Stimulated activated CD4-positive, alpha-beta T cell treated with anti-CD3 and anti-CD28 coated beads, Interleukin-1b, Interleukin-23, amount 100 ng/mL, for 1 hour (primary cell): ENCODE data around the gene DCAF11.
A peak's percentile ranks its signal among the peaks of the same experiment; 100 is the strongest.

Experiments
- DNase-seq, 2 donors: peaks; one replicate each; pipeline ENCODE4 v3.0.0-alpha.2; 2020; ENCODE audit warnings: low read depth in 2 of 2

Gene DCAF11

GRCh38 chr14:24121210-24121609 is 6.6 kb downstream of the DCAF11 start:
- no peak for DNase-seq

GRCh38 chr14:24122416-24122815 is 7.8 kb downstream of the DCAF11 start:
- no peak for DNase-seq

- DNase-seq = no peak
Measured at GRCh38 chr14:24122898-24123297, 8.3 kb downstream of the DCAF11 start.

GRCh38 chr14:24123424-24124417 is 9.1 kb downstream of the DCAF11 start:
- no peak for DNase-seq

GRCh38 chr14:24126939-24127338 is 12.4 kb downstream of the DCAF11 start:
- DNase-seq = no peak

- no peak for DNase-seq
Measured at GRCh38 chr14:24127673-24128072, 13.1 kb downstream of the DCAF11 start.

- no peak for DNase-seq
Measured at GRCh38 chr14:24129410-24129998, 14.9 kb downstream of the DCAF11 start.

- DNase-seq = no peak
Measured at GRCh38 chr14:24130380-24130716, 15.8 kb downstream of the DCAF11 start, which contains the start of gene FITM1. Gene FITM1 (plus strand): TSS chr14:24130659. CDS start chr14:24131564, 905 bp downstream.

GRCh38 chr14:24130717-24131548 is 16.4 kb downstream of the DCAF11 start:
- DNase-seq = no peak

- DNase-seq = no peak
Measured at GRCh38 chr14:24131549-24131966, 17.0 kb downstream of the DCAF11 start.

GRCh38 chr14:24132061-24132685 is 17.6 kb downstream of the DCAF11 start:
- no peak for DNase-seq

- no peak for DNase-seq
Measured at GRCh38 chr14:24132976-24133375, 18.4 kb downstream of the DCAF11 start.

GRCh38 chr14:24133735-24134134 is 19.2 kb downstream of the DCAF11 start:
- DNase-seq = no peak

- DNase-seq = no peak
Measured at GRCh38 chr14:24135584-24135833, 20.9 kb downstream of the DCAF11 start.

- DNase-seq = peak; percentile 89 to 94
Measured at GRCh38 chr14:24135834-24136683, 21.5 kb downstream of the DCAF11 start, which contains the start of gene PSME1. Gene PSME1 (plus strand): TSS chr14:24136194. CDS start chr14:24136263, 69 bp downstream.

GRCh38 chr14:24136684-24137528 is 22.3 kb downstream of the DCAF11 start:
- DNase-seq = no peak

- DNase-seq = no peak
Measured at GRCh38 chr14:24137529-24138395, 23.2 kb downstream of the DCAF11 start.

- no peak for DNase-seq
Measured at GRCh38 chr14:24138396-24139271, 24.1 kb downstream of the DCAF11 start.
